Epithelial cell of prostate (primary cell): ENCODE data around the gene AP3B2.

Experiments used
- DNase-seq: peaks from one replicate; pipeline ENCODE4 v3.0.0-alpha.2; 2011; ENCODE audit warnings: low read depth, low spot score
- H3K27ac ChIP-seq: fragments of 450-650 bp; 2 replicates; pipeline ENCODE4 v1.5.1; 2017; ENCODE audit warnings: mild to moderate bottlenecking

Gene AP3B2

GRCh38 chr15:82698711-82699345 is 10.8 kb downstream of the AP3B2 start:
- no peak for DNase-seq
- H3K27ac ChIP-seq: no peak overlapping the region

GRCh38 chr15:82697735-82698407 is 11.8 kb downstream of the AP3B2 start:
- no peak overlapping the region for H3K27ac ChIP-seq
- no peak for DNase-seq

- no peak overlapping the region for H3K27ac ChIP-seq
- DNase-seq: no peak
Measured at GRCh38 chr15:82692171-82692570, 17.5 kb downstream of the AP3B2 start.

GRCh38 chr15:82689147-82689546 is 20.5 kb downstream of the AP3B2 start:
- DNase-seq: no peak
- no peak overlapping the region for H3K27ac ChIP-seq

- no peak overlapping the region for H3K27ac ChIP-seq
- DNase-seq: no peak
Measured at GRCh38 chr15:82688691-82689090, 21.0 kb downstream of the AP3B2 start.

GRCh38 chr15:82681371-82681770 is 28.3 kb downstream of the AP3B2 start:
- H3K27ac ChIP-seq: no peak overlapping the region
- no peak for DNase-seq

- no peak overlapping the region for H3K27ac ChIP-seq
- DNase-seq: peak; percentile 44
Measured at GRCh38 chr15:82680200-82681102, 29.2 kb downstream of the AP3B2 start.

GRCh38 chr15:82679626-82680199 is 30.0 kb downstream of the AP3B2 start:
- DNase-seq: no peak
- no peak overlapping the region for H3K27ac ChIP-seq

- no peak overlapping the region for H3K27ac ChIP-seq
- no peak for DNase-seq
Measured at GRCh38 chr15:82677720-82678323, 31.9 kb downstream of the AP3B2 start.

GRCh38 chr15:82674873-82675272 is 34.8 kb downstream of the AP3B2 start:
- no peak for DNase-seq
- no peak overlapping the region for H3K27ac ChIP-seq

GRCh38 chr15:82670699-82671098 is 39.0 kb downstream of the AP3B2 start:
- no peak for DNase-seq
- no peak overlapping the region for H3K27ac ChIP-seq

- DNase-seq: no peak
- H3K27ac ChIP-seq: no peak overlapping the region
Measured at GRCh38 chr15:82666606-82667005, 43.1 kb downstream of the AP3B2 start.

GRCh38 chr15:82664021-82664420 is 45.7 kb downstream of the AP3B2 start:
- DNase-seq: no peak
- no peak overlapping the region for H3K27ac ChIP-seq

GRCh38 chr15:82663186-82663600 is 46.5 kb downstream of the AP3B2 start:
- no peak for DNase-seq

GRCh38 chr15:82662641-82663040 is 47.0 kb downstream of the AP3B2 start:
- no peak for DNase-seq
- no peak overlapping the region for H3K27ac ChIP-seq

More at GRCh38 chr15:82663186-82663600, 46.5 kb downstream of the AP3B2 start:
- no peak overlapping the region for H3K27ac ChIP-seq

- DNase-seq: no peak
Measured at GRCh38 chr15:82660378-82660777, 49.3 kb downstream of the AP3B2 start.

GRCh38 chr15:82656641-82657266 is 52.9 kb downstream of the AP3B2 start:
- no peak for DNase-seq
- H3K27ac ChIP-seq: no peak overlapping the region

More at GRCh38 chr15:82660378-82660777, 49.3 kb downstream of the AP3B2 start:
- no peak overlapping the region for H3K27ac ChIP-seq

GRCh38 chr15:82655606-82656005 is 54.1 kb downstream of the AP3B2 start:
- DNase-seq: no peak
- H3K27ac ChIP-seq: no peak overlapping the region

GRCh38 chr15:82653483-82654168 is 56.0 kb downstream of the AP3B2 start:
- H3K27ac ChIP-seq: no peak overlapping the region
- no peak for DNase-seq
